22Rv1 (cell line): ENCODE results near the gene MVK.

Experiments
- CTCF ChIP-seq: fragments of 450-650 bp; IDR thresholded peaks from 2 replicates; pipeline ENCODE4 v1.5.1; 2017; ENCODE audit warnings: mild to moderate bottlenecking
- ZFX ChIP-seq: fragments of 450-650 bp; IDR thresholded peaks from 2 replicates; pipeline ENCODE4 v1.6.1; 2017; ENCODE audit warnings: antibody characterized with exemption, borderline replicate concordance

GRCh38 chr12:109598428-109598854 lies 24.8 kb downstream of the MVK start:
- no peak for TF ChIP-seq CTCF
- no peak for TF ChIP-seq ZFX
